ENCODE measurements around the gene AKIRIN2. TPM values are rescaled to one million over a fixed set of nuclear protein-coding genes. Genes with fewer than 3 reads are reported as not detected.
A peak's percentile ranks its signal among the peaks of the same experiment; 100 is the strongest.

The AKIRIN2 gene
- total RNA-seq, 6 experiments from 2014 or later, result 10.6 to 25.3 (median 18.6) TPM

DNA sequence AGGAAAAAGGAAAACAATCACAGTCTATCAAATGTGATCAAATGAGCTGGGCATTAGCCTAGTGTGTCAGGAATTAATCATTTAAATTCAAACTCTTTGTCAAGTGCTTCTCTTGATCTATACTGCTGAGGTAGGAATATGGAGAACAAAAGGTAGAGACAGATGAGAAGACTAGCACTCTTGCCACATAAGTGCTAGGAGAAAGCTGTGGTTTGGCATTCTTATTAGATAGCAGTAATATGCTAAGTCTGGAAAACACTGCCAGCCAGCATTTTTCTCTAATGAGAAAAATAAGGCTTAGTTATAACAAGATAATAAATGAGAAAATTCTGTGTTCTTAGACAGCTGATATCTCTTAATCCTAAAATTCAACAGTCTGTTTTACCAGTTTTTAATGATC lies 73.2 kb downstream of the AKIRIN2 start:
- Histone ChIP-seq H3K4me3 (no peak overlapping the region), H3K9me3 (no peaks in the 10 kb centered on the region), H3K4me1 (no peaks in the 10 kb centered on the region), H3K27me3 (no peaks in the 10 kb centered on the region), H3K27ac (no peak overlapping the region), H3K36me3 (no peaks in the 10 kb centered on the region)
- TF ChIP-seq CTCF (IDR thresholded peaks at IDR 0.05) (no peak), POLR2A (IDR thresholded peaks at IDR 0.05) (no peak)
- DNase-seq (no peak), ATAC-seq (peak in 1 of 4 donors; percentile 34)
- intact Hi-C loops (cut with DNase I), result no loop called here

GRCh38 chr6:87628424-87628823 lies 73.6 kb downstream of the AKIRIN2 start:
- no peaks in the 10 kb centered on the region for H3K36me3 ChIP-seq
- H3K27ac ChIP-seq, result no peak overlapping the region
- no peaks in the 10 kb centered on the region for H3K27me3 ChIP-seq
- DNase-seq (no peak), ATAC-seq (peak in 2 of 4 donors; percentile 39 to 52)
- 70% methylated on average over 2 of the region's 2 CpGs for WGBS (ENCODE audit: insufficient coverage, low coverage, low lambda C conversion rate, missing lambda C conversion rate)
- H3K9me3 ChIP-seq, result no peaks in the 10 kb centered on the region
- intact Hi-C loops (cut with DNase I), result no loop called here
- no peak for TF ChIP-seq POLR2A (IDR thresholded peaks at IDR 0.05)
- no peak for TF ChIP-seq CTCF (IDR thresholded peaks at IDR 0.05)
- H3K4me3 ChIP-seq, result no peak overlapping the region
- peaks cover 0 to 3% (median 1%) of the 10 kb centered on the region in 4 donors for H3K4me1 ChIP-seq

Small RNA genes lying within 50 kb of the gene (small RNA-seq; reads per million reads assigned to genes)
- gene RF01210, result 0 reads per million in 2 experiments

Other genes starting within 250 kb of the AKIRIN2 start
- 10 to 100 TPM in 4 of 6 experiments, 1 to 10 TPM in 2; 9.3 to 14.1 (median 11.2) TPM for gene SLC35A1, start 229.3 kb downstream of the AKIRIN2 start, total RNA-seq
- 10 to 100 TPM; 13.5 to 19.3 (median 14.6) TPM for gene RARS2, start 112.2 kb downstream of the AKIRIN2 start, total RNA-seq
- 10 to 100 TPM in 3 of 6 experiments, 1 to 10 TPM in 3; 7.7 to 12.7 (median 9.8) TPM for gene ORC3, start 112.1 kb downstream of the AKIRIN2 start, total RNA-seq